Stimulated activated CD8-positive, alpha-beta memory T cell treated with anti-CD3 and anti-CD28 coated beads, Interleukin-12 subunit alpha, Interleukin-12 subunit beta, amount 100 ng/mL, for 24 hours (primary cell): Measurements from ENCODE around the gene POLA2.

Experiments
- DNase-seq: peaks from one replicate; pipeline ENCODE4 v3.0.0-alpha.2; 2020; ENCODE audit errors: extremely low read depth

Gene POLA2

DNA sequence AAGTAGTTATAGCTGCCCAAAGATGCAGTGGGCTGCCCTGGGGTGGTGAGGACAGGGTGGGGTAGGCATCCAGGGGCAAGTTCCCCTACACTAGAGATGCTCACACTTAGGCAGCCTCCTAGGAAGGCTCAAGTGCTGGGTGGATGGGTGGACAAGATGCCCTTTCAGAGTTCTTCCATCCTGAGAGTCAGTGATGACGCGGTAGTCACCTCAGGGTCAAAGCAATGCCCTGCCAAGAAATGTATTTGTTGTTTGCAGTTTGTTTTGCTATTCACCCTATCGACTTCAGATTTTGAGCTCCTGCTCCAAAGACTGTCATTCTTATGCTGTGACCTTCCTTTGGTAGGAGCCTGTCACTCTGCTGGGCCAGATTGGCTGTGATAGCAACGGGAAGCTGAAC is 18.9 kb downstream of the POLA2 start:
- no peak for DNase-seq

DNA sequence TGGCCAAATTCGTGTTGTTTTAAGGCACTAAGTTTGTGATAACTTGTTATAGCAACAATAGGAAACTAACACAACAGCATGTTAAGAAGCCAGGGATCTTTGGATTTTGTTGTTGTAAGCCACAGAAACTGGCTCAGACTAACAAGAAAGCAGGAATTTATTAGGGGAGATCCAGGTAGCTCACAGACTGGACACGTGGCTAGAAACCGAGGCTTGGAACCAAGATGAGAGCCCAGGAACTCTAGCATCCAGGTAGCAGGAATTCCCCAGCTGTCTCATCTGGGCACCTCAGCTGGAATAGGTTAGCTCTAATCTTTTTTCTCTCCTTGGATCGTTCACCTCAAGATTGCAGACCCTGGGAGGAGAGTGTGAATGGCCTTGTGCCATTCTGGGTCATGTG is 24.9 kb downstream of the POLA2 start:
- no peak for DNase-seq

DNA sequence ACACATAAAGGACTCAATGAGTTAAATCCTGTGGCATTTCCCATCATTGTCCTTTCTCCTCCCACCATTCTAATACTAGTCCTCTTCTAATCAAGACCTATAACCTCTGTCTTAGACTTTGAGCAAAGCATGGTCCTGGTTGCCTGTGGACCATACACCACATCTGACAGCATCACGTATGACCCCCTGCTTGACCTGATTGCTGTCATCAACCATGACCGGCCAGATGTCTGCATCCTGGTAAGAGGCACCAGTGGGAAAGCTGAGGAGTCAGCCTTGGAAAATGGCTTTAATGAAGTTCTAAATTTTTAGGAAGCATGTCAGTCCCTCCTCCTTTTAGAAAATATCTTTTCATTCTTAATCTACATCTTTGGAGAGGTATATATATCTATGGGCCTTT is 25.8 kb downstream of the POLA2 start:
- no peak for DNase-seq

DNA sequence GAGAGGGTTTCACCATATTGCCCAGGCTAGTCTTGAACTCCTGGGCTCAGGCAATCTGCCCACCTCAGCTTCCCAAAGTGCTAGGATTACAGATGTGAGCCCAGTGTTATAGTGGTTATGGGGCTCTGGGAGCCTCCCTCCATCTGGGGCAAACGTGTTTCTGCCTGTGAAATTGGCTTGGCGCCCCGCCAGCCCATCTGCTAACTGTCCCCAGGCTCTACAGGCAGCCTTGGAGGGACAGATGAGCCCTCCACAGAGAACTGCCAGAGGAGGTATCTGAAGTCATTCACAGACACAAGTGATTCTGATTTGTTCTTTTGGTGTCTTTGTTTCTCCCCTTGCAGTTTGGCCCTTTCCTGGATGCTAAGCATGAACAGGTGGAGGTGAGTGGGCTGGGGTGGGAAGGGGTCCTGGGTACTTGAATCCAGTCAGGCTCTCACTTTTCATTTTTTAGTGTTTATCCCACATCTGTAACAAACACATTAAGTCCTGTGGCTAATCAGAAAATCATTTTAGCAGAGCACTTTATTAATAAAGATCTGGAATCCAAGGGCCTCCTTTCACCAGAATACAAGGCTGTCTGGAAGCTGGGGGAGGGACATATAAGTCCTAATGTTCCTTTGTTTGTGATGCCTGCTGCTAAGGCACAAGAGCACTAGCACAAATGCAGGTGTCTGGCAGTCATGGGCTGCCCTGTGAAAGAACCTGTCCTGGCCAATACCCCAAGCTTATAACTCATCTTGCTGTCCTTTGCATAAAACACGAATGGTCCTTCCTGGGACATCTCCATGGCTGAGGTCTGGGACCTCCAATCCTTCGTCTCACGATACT is 27.2 kb downstream of the POLA2 start:
- DNase-seq, result no peak

DNA sequence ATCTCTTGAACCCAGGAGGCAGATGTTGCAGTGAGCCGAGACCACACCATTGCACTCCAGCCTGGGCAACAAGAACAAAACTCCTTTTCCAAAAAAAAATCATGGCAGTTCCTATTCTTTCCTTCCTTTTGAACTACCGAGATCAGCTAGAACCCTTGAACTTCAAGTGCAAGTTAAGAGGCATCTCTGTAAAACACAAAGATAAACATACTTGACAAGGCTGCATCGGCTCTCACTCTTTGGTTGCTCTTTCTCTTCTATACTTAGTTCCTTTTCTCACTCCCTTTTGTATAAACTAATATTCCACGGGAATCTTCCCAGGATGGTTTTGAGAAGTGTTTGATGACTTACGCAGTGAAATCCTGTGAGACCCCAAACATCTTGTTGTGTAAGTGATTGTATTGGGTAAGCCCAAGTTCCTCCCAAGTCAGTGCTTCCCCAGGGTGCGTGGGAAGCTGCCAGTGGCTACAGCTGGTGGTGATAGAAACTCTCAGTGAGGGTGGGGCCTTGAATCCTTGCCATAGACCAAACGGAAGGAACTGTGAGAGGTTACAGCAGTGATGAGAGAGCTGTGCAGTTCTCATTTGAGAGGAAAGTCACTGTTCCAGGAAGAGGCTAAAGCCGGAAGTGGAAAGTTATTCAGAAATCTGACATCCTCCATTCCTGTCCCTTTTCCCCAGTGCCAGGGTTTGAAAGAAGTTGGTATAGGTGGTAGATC is 28.8 kb downstream of the POLA2 start:
- DNase-seq, result no peak

DNA sequence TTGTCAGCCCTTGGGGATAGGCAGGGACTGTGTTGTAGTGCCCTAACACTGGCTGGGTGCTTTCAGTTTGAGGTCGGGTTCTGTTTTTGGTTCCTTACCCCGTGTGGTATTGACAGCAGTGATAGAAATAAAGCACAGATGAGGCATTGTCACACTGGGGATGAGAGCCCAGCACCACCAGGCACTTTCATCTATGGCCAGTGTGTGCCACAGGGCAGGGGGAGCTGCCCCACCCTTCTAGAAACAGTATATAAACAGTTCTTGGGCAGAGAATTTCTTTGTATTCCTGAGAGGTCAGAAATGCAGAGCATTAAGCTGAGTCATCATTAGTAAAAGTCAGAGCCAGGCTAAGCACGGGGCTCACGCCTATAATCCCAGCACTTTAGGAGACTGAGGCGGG is 29.9 kb downstream of the POLA2 start:
- no peak for DNase-seq

DNA sequence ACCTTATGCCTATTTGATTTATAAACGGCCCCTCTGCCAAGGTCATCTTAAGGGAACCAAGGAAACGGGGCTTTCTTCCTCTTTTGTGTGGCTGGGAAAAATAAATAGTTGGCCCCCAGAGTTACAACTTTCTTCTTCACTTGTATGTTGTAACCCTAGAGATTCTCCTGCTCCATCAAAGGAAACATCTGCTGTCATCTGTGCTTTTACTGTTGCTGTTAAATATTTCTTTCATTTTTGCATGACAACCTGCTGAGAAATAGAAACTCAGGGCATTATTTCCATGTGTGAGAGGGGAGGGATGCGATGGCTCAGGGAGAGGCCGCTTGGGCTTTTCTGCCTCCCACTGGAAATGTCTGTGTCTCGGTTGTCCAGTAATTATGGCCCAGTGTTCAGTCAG is 31.1 kb downstream of the POLA2 start:
- DNase-seq, result no peak

DNA sequence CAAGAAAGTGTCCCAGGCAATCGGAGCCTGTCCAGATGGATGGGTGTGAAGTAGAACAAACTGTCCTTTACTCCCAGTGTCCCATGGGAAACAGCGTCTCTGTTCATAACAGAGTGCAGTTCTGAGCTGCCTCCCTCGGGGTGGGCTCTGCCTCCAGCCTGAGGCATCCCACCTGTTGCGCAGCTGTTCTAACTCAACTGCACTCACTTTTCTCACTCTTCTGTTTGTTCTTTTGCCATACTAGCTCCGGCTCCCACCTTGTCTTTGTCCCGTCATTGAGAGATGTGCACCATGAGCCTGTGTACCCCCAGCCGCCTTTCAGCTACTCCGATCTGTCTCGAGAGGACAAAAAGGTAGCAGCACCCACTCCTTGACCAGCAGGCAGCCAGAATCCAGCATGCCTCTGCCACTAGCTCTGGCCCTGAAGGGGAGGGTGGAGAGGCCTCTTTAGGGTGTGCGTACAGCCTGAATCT is 32.2 kb downstream of the POLA2 start:
- no peak for DNase-seq

DNA sequence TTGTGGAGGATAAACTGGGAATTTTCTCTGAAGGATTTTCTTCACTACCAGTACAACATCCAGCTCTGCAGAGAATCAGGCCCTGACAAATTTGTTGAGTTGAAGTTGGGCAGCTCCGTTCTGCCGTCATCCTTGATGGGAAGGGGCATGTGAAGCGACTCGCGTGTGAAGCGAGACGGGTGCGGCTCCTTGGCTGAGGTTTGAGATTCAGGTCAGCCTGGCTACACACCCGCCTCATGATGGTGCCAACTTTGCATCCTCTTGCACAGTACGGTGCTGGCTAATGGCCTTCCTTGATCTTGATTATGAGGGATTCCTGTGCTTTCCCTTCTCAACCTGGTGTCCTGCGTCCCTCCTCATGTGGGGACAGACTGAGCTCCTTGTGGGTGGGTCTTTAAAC is 33.2 kb downstream of the POLA2 start:
- no peak for DNase-seq

DNA sequence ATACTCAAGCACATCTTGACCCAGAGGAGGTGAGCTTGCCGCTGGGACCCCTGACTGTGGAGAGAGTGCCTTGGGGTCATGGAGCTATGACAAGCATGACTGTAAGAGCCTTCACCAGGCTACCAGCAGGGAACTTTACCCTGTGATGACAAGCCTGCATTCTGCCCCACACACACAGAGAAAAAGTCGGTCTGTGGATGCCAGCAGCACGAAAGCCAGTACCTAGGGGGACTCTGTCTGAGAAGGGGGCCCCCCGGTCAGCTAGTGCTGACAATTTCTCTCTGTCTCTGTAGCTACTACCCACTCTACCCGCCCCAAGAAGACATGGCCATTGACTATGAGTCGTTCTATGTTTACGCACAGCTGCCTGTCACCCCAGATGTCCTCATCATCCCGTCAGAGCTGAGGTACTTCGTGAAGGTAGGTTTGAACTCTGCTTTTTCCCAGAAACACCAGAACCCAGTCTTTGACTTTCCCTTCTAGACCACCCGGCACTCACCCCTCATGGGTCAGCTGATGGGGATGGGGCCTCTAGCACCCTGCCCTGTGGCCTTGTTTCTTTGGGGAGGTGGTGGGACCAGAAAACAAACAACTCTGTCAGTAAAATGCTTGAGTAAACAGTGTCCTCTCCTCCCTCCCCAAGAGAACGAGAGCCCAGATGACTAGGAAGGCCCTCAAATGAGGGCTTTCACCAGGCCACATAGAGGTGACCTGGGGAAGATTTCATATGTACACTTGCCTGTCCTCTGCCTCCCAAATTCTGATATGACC is 34.0 kb downstream of the POLA2 start:
- no peak for DNase-seq

DNA sequence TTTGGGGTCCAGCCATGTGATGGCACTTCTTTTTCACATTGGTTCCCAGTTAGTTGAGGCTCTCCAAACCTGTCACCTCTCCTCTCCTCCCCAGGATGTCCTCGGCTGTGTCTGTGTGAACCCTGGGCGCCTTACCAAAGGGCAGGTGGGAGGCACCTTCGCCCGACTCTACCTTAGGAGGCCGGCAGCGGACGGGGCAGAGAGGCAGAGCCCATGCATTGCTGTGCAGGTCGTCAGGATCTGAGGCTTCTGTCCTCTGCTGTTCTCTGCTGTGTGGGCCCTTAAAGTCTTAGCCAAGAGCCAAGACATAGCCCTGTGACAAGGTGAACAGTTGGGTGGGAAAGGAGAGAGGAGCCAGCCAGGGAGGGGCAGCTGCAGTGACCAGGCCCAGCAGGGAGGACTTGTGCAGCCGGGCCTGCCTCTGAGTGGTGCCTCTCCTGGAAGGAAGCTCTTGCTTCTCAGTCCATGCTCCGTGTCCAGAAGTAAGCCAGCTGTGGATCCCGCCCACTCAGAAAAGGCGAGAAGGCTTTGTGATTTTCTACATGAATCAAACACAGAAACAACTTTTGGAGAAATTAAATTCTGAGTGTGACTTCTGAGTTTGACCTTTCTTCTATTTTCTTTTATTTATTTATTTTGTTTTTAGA is 35.4 kb downstream of the POLA2 start:
- DNase-seq, result no peak

DNA sequence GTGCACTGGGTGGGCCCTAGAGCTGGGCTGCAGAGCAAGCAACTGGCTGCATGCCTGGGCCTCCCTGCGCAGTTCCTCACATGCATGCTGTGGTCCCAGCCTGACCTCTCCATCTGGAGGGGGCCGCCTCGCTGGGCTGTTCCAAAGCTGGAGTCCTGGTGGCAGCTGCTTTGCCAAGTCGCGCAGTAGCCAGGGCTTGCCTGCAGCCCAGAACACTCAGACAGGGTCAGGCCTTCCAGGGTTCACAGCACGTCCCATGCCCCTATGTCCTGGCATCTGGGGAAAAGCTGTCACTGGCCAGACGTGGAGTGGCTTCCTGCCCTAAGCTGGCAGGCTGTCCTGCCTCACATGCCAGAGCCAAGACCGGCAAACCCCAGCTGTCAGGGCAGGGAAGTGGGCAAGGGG is 36.4 kb downstream of the POLA2 start:
- no peak for DNase-seq

DNA sequence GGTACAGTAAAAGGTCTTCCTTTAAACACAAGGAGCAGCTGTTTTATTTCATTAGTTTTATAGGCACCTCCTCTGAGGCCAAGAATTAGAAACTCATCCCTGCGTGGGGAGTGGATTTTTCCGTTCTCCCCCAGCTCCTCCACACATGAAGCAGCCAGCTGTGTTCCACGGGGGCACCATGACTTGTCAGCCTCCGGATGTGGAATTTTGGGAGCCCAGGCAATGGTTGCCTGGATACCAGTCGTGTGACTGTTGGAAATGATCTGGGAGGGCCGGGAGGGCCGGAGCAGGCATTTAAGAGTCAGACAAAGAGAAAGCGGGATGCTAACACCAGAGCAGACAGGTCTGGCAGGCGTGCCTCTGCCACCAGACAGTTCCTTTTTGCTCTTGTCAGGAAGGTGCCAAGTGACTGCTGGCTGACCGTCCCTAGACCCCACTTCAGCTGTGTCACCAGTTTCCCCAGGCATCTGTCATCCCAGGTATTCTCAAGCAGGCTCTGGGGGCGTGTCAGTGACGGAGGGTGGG is 37.0 kb downstream of the POLA2 start:
- no peak for DNase-seq

DNA sequence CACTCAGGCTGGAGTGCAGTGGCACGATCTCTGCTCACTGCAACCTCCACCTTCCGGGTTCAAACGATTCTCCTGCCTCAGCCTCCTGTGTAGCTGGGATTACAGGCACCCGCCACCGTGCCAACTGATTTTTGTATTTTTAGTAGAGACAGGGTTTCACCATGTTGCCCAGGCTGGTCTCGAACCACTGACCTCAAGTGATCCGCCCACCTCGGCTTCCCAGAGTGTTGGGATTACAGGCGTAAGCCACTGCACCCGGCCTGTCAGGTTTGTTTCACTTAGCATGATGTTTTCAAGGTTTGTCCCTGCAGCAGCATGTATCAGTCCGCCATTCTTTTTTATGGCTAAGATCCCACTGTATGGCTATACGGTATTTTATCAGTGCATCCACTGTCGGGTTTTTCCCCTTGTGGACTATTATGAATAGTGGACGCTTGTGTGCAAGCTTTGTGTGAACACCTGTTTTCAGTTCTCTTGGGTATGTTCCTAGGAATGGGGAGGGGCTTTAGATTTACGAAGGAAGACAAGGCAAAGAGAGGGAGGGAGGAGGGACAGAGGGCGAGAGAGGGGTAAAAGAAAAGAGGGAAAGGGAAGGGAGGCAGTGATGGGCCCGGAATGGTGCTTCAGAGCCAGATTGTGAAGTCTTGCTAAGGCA is 39.0 kb downstream of the POLA2 start:
- no peak for DNase-seq

DNA sequence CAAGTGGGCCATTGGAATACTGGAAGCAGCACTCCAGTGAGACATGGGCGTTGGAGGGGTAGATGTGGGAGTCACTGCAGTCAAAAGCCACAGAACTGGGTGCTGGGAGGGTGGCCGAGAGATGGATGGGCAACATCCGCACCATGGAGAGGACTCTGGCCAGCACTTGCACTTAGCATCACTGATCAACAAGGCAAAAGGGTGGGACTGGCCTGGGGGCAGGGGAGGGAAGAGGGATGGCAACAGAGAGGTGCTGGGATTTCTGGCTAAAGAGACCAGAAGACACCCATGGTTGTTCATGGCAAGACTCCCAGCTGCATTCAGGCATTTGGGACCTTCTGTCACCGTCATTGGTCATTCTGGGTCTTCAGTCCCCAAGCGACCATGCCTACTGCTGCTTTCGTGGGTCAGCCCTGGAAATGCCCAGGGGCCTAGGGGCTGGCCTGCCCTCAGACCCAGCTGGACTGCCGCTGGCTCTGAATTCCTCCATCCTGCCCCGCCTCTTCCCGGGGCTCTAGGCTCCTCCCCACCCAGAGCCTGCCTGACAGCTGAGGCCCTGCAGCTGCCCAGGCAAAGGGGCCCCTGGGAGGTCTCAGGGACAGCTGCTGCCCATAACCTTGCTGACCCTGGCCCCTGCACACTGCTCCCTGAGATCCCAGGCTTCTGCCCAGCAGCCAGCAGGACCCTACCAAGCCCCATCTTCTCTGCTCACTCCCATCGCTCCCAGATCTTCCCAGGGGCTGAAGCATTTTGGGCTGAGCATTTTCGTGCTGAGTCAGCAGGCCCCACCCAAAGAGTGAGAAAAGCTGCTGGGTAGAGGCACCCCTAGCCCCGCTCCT is 39.9 kb downstream of the POLA2 start:
- DNase-seq, result no peak

DNA sequence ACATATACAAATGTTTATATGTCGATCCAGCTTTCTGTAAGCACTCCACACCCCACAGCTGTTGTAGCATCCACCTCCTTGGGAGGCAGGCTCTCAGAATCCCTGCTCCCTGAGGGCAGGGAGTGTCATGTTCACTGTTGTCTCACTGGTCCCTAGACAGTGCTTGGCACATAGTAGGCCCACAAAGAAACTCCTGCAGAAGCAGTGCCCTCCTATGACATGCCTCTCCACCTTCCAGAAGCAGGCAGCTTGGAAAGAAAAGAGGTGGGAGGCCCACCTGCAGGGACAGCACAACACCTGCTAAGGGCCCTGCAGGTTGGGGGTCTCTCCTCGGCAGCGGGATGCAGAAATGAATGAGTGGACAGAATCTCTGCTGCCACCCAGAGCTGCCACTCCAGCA is 41.8 kb downstream of the POLA2 start:
- no peak for DNase-seq

DNA sequence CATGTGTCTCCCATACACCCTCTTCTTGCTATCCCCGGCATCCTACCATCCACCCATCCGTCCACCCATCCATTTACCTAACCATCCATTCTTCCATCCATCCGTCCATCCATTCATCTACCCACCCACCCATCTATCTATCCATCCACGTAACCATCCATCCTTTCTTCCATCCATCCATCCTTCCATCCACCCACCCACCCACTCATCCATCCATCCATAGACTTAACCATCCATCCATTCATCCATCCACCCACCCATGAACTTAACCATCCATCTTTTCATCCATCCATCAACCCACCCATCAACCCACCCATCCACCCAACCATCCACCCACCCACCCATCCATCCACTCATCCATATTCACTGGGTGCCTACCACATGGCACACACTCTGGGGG is 42.3 kb downstream of the POLA2 start:
- DNase-seq, result no peak

DNA sequence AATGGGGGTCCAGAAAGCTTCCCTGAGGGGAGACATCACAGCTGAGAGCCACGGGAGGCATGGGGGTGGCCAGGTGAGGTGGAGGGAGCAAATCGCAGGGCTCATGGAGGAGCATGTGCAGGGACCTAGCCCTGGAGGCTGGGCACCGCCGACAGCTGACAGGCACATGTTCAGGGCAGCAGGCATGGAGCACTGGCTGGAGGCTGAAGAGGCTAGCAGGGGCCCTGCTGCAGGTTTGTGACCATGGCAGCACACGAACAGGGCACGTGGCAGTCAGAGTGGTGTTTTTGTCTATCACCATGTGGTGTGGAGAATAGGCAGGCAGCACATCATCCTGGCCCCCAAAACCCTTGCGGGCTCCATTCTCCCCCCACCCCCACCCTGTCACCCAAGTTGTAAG is 42.9 kb downstream of the POLA2 start:
- no peak for DNase-seq

DNA sequence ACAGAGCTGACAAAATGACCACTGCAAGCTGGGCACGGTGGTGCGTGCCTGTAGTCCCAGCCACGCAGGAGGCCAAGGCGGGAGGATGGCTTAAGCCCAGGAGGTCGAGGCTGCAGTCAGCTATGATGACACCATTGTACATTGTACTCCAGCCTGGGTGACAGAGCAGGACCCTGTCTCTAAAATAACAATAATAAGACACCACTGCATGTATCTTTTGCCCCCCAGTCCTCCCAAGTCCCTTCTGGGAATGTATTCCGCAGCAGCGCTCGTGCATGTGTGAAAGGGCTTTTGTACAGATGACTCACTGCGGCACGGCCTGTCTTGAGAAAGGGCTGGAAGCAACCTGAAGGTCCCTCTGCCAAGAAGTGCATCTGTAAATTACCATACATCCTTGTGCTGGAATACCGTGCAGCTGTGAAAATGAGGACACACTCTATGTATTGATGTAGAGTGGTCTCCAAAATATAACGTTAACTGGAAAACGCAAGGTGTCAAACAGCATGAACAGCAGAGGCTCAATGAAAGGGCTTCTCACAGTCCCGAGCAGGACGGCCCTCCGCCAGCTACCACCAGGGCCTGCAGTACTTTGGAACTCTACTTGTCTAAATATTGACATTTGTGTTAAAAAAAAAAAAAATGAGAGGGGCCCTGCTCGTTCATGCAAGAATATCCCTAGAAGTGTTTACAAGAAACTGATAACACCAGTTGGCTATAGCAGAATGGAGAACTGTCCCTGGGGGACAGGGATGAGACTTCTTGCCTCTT is 43.9 kb downstream of the POLA2 start:
- DNase-seq, result no peak
